Loucy (cell line): ENCODE data around the gene CDH2.

Experiments
- CTCF ChIP-seq: fragments of 200-600 bp; sonication (generic); conservative IDR thresholded peaks from 2 replicates; pipeline ENCODE4 v1.5.1; 2014; ENCODE audit warnings: mild to moderate bottlenecking, antibody characterized with exemption, low read length
- EZH2phosphoT487 ChIP-seq: fragments of 200-600 bp; IDR thresholded peaks from 2 replicates; pipeline ENCODE4 v1.6.1; 2018; ENCODE audit warnings: antibody characterized with exemption, mild to moderate bottlenecking, moderate library complexity, borderline replicate concordance

GRCh38 chr18:28113271-28114029 is 63.5 kb downstream of the CDH2 start:
- TF ChIP-seq CTCF (no peak), EZH2phosphoT487 (no peak)
